SK-N-MC (cell line): ENCODE measurements around the gene SMYD3.

Source experiments
- EZH2 ChIP-seq: fragments of 200-600 bp; sonication (generic); IDR thresholded peaks from one replicate; pipeline ENCODE4 v1.6.1; 2017; ENCODE audit warnings: antibody characterized with exemption
- FOXP2 ChIP-seq: optimal IDR thresholded peaks from 2 replicates; pipeline ENCODE3; 2011; ENCODE audit warnings: mild to moderate bottlenecking, moderate library complexity; ENCODE audit not compliant: insufficient read depth; ENCODE audit errors: extremely low read length, control extremely low read depth
- POLR2AphosphoS5 ChIP-seq: IDR thresholded peaks from 2 replicates; pipeline ENCODE4 v1.6.1; 2012; ENCODE audit warnings: mild to moderate bottlenecking, low read depth, low read length, borderline replicate concordance

- TF ChIP-seq POLR2AphosphoS5 (no peak), EZH2 (no peak), FOXP2 (no peak)
These were observed 209.5 kb downstream of the SMYD3 start for GRCh38 chr1:246297279-246298265.
